Pancreas (tissue), 10 donors: ENCODE results near the gene SPOCK3. TPM values are rescaled to one million over a fixed set of nuclear protein-coding genes. Genes with fewer than 3 reads are reported as not detected.

Experiments
- ATAC-seq, 4 donors: fragments of 200-7000 bp; cut with Tn5 transposase; one replicate each; pipeline versions ENCODE4 v1.8.0 to v1.9.1; 2020; ENCODE audit warnings: mild to moderate bottlenecking in 4 of 4, moderate library complexity in 4 of 4
- DNase-seq, 6 donors: peaks; one replicate each; pipeline ENCODE4 v3.0.0-alpha.2; 2020
- FAIRE-seq: peaks from 2 replicates; lab custom pipeline; 2012; peaks lifted over from hg19 to GRCh38; lab: Jason Lieb, UNC
- H3K27ac ChIP-seq, 4 donors: fragments of 200-600 bp; sonication (generic); 1 replicate in 3 of 4; 2 replicates in 1 of 4; pipeline versions ENCODE4 v1.5.0 to v1.8.0; 2020
- H3K27me3 ChIP-seq, 4 donors: fragments of 200-600 bp; one replicate each; pipeline ENCODE4 v1.8.0; 2021
- H3K36me3 ChIP-seq, 3 donors: fragments of 200-600 bp; sonication (generic) in 1 of 3; one replicate each; pipeline versions ENCODE4 v1.5.0 to v1.8.0; 2020 to 2021
- H3K4me1 ChIP-seq, 3 donors: fragments of 200-600 bp; one replicate each; pipeline ENCODE4 v1.8.0; 2021
- H3K4me3 ChIP-seq, 4 donors: fragments of 200-600 bp; sonication (generic) in 2 of 4; one replicate each; pipeline versions ENCODE4 v1.5.0 to v1.8.0; 2020 to 2021
- H3K9me3 ChIP-seq, 4 donors: fragments of 200-600 bp; one replicate each; pipeline ENCODE4 v1.8.0; 2021
- WGBS, 2 donors: extraction: QIAGEN DNeasy Blood & Tissue Kit; methylation state at CpG; one replicate each; pipeline ENCODE4 v1.1.7; 2013; 5-methylcytosine and 5-hydroxymethylcytosine counted together
- intact Hi-C, 3 donors: fragments of 100-400 bp; cut with DNase I; formaldehyde crosslinking; loops; one replicate each; pipeline versions ENCODE4 v1.11.1 to v1.14.2; 2022
- polyA plus RNA-seq, 2 donors: library from polyadenylated mRNA; stranded (reverse); fragments of 200-250 nt; gene quantifications; one replicate each; pipeline ENCODE4 v1.2.3, GENCODE V29; 2013
- total RNA-seq, 6 donors: library from RNA; stranded (reverse); fragmentation: NEBNext Ultra II Directional in 4 of 6; extraction: Animal tissue kit (Norgen Biotek cat#: 25700) in 4 of 6; gene quantifications; one replicate each; pipeline versions ENCODE4 v1.2.1 to v1.2.4, GENCODE V29; 2021 to 2023
- TF ChIP-seq, protein P1 (sequence below), 4 donors: fragments of 200-600 bp; sonication (generic) in 3 of 4; IDR thresholded peaks; one replicate each; pipeline versions ENCODE4 v1.5.0 to v1.8.0; 2021; ENCODE audit warnings: antibody characterized with exemption in 4 of 4
- donor health status: healthy with polysubstance abuse.
- donor health status: DM: no; HTN: no; CAD: no; lungs with moderate emphysema.
- donor health status: DM: no; HTN: no; CAD: no.
- donor health status: control.
- donor health status: control.
- donor health status: Bipolar disorder and iron deficiency.
- donor health status: DM: yes; HTN: yes; CAD: no.
- donor health status: DM: no; HTN: no; CAD: no.
- donor health status: DM: no; HTN: no; CAD: no.
- donor health status: DM: yes; HTN: yes; CAD: no.

The SPOCK3 gene
- total and polyA plus RNA-seq, 8 donors = 0.16 to 3.1 (median 0.61) TPM

DNA sequence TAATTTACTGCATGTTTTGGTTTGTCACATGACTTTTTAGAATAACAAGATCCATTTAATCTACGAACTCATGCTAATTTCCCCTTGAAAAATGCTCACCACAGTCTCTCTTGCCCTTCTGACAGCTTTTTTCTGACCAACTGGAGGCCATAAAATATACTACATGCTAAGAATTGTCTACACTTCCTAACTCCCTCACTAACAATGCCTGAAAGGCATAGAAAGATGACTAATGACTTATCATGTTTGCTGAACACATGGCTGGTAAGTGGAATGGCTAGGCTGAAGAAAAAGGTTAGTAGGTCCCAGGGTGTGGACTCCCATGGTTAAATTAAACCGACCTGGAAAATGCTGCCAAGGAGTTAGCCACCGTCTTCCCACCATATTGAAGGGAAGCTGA lies 309.9 kb downstream of the SPOCK3 start:
- TF ChIP-seq, protein P1, sequence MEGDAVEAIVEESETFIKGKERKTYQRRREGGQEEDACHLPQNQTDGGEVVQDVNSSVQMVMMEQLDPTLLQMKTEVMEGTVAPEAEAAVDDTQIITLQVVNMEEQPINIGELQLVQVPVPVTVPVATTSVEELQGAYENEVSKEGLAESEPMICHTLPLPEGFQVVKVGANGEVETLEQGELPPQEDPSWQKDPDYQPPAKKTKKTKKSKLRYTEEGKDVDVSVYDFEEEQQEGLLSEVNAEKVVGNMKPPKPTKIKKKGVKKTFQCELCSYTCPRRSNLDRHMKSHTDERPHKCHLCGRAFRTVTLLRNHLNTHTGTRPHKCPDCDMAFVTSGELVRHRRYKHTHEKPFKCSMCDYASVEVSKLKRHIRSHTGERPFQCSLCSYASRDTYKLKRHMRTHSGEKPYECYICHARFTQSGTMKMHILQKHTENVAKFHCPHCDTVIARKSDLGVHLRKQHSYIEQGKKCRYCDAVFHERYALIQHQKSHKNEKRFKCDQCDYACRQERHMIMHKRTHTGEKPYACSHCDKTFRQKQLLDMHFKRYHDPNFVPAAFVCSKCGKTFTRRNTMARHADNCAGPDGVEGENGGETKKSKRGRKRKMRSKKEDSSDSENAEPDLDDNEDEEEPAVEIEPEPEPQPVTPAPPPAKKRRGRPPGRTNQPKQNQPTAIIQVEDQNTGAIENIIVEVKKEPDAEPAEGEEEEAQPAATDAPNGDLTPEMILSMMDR (IDR thresholded peaks at IDR 0.05) = no peak
- no peak for ATAC-seq
- no peak overlapping the region for H3K4me3 ChIP-seq
- WGBS, 2 donors = 49 to 50% methylated on average over 3 of the region's 3 CpGs
- H3K36me3 ChIP-seq = no peaks in the 10 kb centered on the region
- no peaks in the 10 kb centered on the region for H3K4me1 ChIP-seq
- no peak for FAIRE-seq
- no peaks in the 10 kb centered on the region for H3K9me3 ChIP-seq
- no peaks in the 10 kb centered on the region for H3K27me3 ChIP-seq
- DNase-seq = no peak
- no peak overlapping the region for H3K27ac ChIP-seq
- intact Hi-C loops = no loop called here

DNA sequence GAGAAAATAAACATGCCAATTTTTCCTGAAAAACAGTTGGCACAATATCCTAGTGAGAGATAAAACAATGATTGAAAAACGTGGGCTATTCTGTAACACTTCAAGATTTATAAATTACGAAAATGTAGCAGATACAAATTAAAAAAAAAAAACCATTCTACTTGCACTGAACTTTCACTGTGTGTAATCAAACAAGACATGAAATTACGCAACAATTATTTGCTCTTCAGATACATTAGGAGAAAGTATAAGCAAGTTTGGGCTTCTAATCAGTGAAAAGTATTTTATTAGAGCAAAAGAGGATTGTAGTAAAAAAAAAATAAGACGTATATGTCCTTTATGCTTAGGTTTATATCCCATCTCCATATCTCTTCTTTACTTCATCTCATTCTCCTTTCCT lies 320.4 kb downstream of the SPOCK3 start:
- WGBS, 2 donors = 28 to 30% methylated on average over 4 of the region's 4 CpGs
- no peak for FAIRE-seq
- ATAC-seq = no peak
- Histone ChIP-seq H3K4me3 (no peak overlapping the region), H3K4me1 (no peaks in the 10 kb centered on the region), H3K27me3 (no peaks in the 10 kb centered on the region), H3K9me3 (no peaks in the 10 kb centered on the region), H3K27ac (no peak overlapping the region), H3K36me3 (no peaks in the 10 kb centered on the region)
- intact Hi-C loops = no loop called here
- DNase-seq = no peak
- TF ChIP-seq, protein P1 (IDR thresholded peaks at IDR 0.05) = no peak

DNA sequence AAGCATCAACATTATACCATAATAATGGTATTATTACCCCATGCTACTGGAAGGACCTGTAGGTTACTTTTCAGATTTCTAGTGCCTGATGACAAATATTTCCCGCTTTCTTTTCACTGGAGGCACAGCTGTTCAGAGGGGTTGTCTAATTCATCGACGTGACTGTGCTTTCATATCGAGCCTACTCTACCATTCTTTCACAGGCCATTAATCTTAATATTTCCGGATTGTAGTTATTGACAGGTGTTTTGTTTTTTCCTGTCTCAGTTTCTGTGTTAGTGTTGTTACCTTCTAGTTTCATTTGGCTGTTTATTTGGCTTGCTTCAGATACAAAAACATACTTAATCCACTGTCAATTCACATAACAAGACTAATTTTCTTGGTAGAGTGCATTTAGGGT lies 330.9 kb downstream of the SPOCK3 start:
- WGBS, 2 donors = 62 to 77% methylated on average over 5 of the region's 5 CpGs
- H3K27me3 ChIP-seq = no peaks in the 10 kb centered on the region
- H3K4me1 ChIP-seq = no peaks in the 10 kb centered on the region
- FAIRE-seq (no peak), ATAC-seq (no peak), DNase-seq (no peak)
- intact Hi-C loops = no loop called here
- no peaks in the 10 kb centered on the region for H3K9me3 ChIP-seq
- TF ChIP-seq, protein P1 (IDR thresholded peaks at IDR 0.05) = no peak
- no peak overlapping the region for H3K27ac ChIP-seq
- no peaks in the 10 kb centered on the region for H3K36me3 ChIP-seq
- no peak overlapping the region for H3K4me3 ChIP-seq

DNA sequence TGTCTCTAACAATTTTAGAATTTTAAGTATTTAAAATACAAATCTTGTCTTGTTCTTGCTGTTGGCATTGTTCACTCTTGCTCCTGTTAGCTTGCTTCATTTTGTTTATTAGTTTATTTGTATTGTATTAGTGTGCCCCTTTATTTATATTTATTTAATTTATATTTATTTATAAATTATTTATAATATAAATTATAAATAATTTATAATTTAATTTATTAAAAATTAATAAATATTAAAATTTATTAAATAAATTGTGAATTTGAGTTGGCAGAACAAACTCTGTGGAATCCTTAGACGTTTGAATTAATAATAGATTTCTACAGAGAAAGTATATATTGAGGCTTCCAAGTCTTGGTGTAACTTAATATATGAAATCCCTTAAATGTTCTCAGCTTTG lies 331.4 kb downstream of the SPOCK3 start:
- TF ChIP-seq, protein P1 (IDR thresholded peaks at IDR 0.05) = no peak
- Histone ChIP-seq H3K27me3 (no peaks in the 10 kb centered on the region), H3K4me3 (no peak overlapping the region), H3K27ac (no peak overlapping the region), H3K9me3 (no peaks in the 10 kb centered on the region), H3K36me3 (no peaks in the 10 kb centered on the region), H3K4me1 (no peaks in the 10 kb centered on the region)
- WGBS, 2 donors = 29 to 50% methylated on average over 1 of the region's 1 CpG
- peak; percentile 67 for FAIRE-seq
- DNase-seq = no peak
- intact Hi-C loops = no loop called here
- ATAC-seq = no peak

DNA sequence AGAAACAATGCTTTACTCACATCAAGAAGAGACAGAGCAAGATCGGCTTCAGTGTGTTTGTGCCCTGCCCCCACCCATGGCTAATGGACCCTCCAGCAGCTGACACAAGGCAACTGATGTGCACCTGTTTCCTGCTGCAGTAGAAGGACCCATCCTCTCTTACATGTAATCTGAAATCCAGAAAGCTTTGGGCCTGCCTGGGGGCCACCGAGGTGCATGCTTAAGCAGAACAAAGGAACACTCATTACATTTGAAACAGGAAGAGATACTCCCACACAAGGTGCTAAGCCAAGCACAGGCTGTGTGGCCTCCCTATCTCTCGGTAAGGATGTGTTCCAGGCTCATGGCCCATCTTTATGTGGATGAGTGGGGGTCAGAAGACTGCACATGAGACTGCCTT lies 338.0 kb downstream of the SPOCK3 start:
- no peaks in the 10 kb centered on the region for H3K27me3 ChIP-seq
- TF ChIP-seq, protein P1 (IDR thresholded peaks at IDR 0.05) = no peak
- no peaks in the 10 kb centered on the region for H3K36me3 ChIP-seq
- DNase-seq (no peak), FAIRE-seq (no peak), ATAC-seq (no peak)
- 51 to 55% methylated on average over 3 of the region's 3 CpGs for WGBS, 2 donors
- no peaks in the 10 kb centered on the region for H3K4me1 ChIP-seq
- H3K9me3 ChIP-seq = no peaks in the 10 kb centered on the region
- H3K27ac ChIP-seq = no peak overlapping the region
- H3K4me3 ChIP-seq = no peak overlapping the region
- intact Hi-C loops = no loop called here
